ENCODE measurements around the gene PSKH1.
"Not testable (repeated sequence)": the region's sequence is repeated elsewhere in the genome, so short reads cannot be mapped to it uniquely, and the experiment has no call there.

DNA sequence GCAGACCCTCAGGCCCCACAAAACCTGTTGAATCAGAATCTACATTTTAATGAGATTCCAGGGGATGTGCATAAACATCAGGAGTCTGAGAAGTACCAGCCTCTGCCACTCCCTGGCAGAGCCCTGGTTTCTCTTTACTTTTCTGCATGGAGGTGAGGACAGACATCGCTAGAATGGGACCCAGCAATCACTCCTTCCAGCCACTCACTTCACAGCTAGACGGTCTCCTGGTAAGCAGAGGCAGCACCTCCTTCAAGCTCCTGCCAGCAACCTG lies 22.4 kb downstream of the PSKH1 start:
- TF ChIP-seq, protein P1, sequence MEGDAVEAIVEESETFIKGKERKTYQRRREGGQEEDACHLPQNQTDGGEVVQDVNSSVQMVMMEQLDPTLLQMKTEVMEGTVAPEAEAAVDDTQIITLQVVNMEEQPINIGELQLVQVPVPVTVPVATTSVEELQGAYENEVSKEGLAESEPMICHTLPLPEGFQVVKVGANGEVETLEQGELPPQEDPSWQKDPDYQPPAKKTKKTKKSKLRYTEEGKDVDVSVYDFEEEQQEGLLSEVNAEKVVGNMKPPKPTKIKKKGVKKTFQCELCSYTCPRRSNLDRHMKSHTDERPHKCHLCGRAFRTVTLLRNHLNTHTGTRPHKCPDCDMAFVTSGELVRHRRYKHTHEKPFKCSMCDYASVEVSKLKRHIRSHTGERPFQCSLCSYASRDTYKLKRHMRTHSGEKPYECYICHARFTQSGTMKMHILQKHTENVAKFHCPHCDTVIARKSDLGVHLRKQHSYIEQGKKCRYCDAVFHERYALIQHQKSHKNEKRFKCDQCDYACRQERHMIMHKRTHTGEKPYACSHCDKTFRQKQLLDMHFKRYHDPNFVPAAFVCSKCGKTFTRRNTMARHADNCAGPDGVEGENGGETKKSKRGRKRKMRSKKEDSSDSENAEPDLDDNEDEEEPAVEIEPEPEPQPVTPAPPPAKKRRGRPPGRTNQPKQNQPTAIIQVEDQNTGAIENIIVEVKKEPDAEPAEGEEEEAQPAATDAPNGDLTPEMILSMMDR (IDR thresholded peaks at IDR 0.05 in 8 of 11, conservative IDR thresholded peaks at IDR 0.05 in 3 of 11) = not testable (repeated sequence)
- not testable (repeated sequence) for TF ChIP-seq POLR2A (IDR thresholded peaks at IDR 0.05)
